ENCODE data around the gene EML4. TPM values are rescaled to one million over a fixed set of nuclear protein-coding genes. Genes with fewer than 3 reads are reported as not detected.
A peak's percentile ranks its signal among the peaks of the same experiment; 100 is the strongest.

The EML4 gene
- total and polyA plus RNA-seq, 2 of the 13 experiments (the other 11 are each of a cell fraction or from before 2014, with no cell fraction given) = 243 to 476 TPM

DNA sequence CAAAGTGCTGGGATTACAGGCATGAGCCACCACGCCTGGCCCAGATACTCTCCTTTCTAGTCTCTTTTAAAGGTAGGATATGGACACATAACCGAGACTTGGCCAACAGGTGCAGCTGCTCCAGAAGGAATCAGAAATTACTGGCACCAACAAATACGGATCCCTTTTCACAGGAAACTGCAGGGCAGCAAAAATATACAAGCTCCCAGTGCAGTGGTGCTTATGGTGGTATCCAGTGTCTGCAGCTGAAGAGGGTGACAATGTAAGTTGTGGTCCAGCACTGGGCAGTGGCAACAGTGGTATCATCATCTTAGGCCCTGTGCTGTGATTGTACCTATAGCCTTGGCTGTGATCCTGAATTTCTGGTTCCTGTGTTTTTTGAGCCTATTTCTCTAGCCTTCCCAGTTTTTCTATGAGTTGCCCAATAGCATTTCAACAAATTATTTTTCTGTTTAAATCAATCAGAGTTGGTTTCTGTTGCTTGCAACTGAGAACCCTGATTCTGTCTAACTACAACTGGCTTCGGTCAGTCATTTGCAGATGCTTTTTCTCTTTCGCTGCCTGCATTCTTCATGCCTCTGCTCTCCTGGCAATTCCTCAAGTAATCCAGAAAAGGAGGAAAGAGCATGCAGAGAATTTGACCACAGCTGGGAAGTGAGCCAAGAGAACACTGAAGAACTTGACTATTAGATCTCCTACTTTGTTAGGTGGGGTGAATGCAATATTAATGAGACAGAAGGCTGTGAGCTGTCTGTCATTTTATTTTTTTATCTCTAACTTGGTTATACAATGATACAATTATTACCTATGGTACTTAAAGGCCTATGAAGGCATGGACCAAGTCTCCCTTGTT, 30.8 kb upstream of the EML4 start (continued):
- TF ChIP-seq HOXA3 (CRISPR knock-in tag; IDR thresholded peaks at IDR 0.05) = no peak
- peak; percentile 30 for TF ChIP-seq MED8 (CRISPR knock-in tag; IDR thresholded peaks at IDR 0.05; ENCODE audit: insufficient replicate concordance)
- no peak for TF ChIP-seq ZNF570 (CRISPR knock-in tag; IDR thresholded peaks at IDR 0.05; ENCODE audit: borderline replicate concordance)
- TF ChIP-seq HNRNPLL (IDR thresholded peaks at IDR 0.05; ENCODE audit: low read depth, low read length, poor library complexity, severe bottlenecking) = no peak
- TF ChIP-seq STAG1 (CRISPR knock-in tag; IDR thresholded peaks at IDR 0.05) = no peak
- no peak for TF ChIP-seq ZNF629 (CRISPR knock-in tag; conservative IDR thresholded peaks at IDR 0.05)
- peak; percentile 28; the same call in 1 of the 2 replicates for TF ChIP-seq MAFG (CRISPR knock-in tag; IDR thresholded peaks at IDR 0.05)
- TF ChIP-seq SP2 (CRISPR knock-in tag; IDR thresholded peaks at IDR 0.05) = peak; percentile 25; the same call in 1 of the 2 replicates
- TF ChIP-seq ATF7 (IDR thresholded peaks at IDR 0.05) = no peak
- no peak for TF ChIP-seq ATF7 (CRISPR knock-in tag; IDR thresholded peaks at IDR 0.05)
- peak; percentile 12; the same call in 1 of the 2 replicates for TF ChIP-seq MED1 (CRISPR knock-in tag; IDR thresholded peaks at IDR 0.05)
- TF ChIP-seq PCBP2 (optimal IDR thresholded peaks at IDR 0.05; ENCODE audit: low read depth, low read length, poor library complexity, severe bottlenecking) = no peak
- TF ChIP-seq, protein P1, sequence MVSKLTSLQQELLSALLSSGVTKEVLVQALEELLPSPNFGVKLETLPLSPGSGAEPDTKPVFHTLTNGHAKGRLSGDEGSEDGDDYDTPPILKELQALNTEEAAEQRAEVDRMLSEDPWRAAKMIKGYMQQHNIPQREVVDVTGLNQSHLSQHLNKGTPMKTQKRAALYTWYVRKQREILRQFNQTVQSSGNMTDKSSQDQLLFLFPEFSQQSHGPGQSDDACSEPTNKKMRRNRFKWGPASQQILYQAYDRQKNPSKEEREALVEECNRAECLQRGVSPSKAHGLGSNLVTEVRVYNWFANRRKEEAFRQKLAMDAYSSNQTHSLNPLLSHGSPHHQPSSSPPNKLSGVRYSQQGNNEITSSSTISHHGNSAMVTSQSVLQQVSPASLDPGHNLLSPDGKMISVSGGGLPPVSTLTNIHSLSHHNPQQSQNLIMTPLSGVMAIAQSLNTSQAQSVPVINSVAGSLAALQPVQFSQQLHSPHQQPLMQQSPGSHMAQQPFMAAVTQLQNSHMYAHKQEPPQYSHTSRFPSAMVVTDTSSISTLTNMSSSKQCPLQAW (CRISPR knock-in tag; IDR thresholded peaks at IDR 0.05) = peak; percentile 55; the same call in 1 of the 2 replicates
- peak; percentile 50; the same call in 1 of the 2 replicates for TF ChIP-seq ZNF234 (CRISPR knock-in tag; conservative IDR thresholded peaks at IDR 0.05)
- no peak for TF ChIP-seq ADNP (CRISPR knock-in tag; IDR thresholded peaks at IDR 0.05)
- no peak for TF ChIP-seq ZNF670 (CRISPR knock-in tag; IDR thresholded peaks at IDR 0.05; ENCODE audit: borderline replicate concordance)
- TF ChIP-seq, protein P2, sequence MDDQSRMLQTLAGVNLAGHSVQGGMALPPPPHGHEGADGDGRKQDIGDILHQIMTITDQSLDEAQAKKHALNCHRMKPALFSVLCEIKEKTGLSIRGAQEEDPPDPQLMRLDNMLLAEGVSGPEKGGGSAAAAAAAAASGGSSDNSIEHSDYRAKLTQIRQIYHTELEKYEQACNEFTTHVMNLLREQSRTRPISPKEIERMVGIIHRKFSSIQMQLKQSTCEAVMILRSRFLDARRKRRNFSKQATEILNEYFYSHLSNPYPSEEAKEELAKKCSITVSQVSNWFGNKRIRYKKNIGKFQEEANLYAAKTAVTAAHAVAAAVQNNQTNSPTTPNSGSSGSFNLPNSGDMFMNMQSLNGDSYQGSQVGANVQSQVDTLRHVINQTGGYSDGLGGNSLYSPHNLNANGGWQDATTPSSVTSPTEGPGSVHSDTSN (CRISPR knock-in tag; IDR thresholded peaks at IDR 0.05; ENCODE audit: borderline replicate concordance) = no peak

All from HepG2 (cell line).